Left renal cortex interstitium (tissue), 4 donors: Measurements from ENCODE around the gene IL21. TPM values are rescaled to one million over a fixed set of nuclear protein-coding genes. Genes with fewer than 3 reads are reported as not detected.
"Not testable (repeated sequence)": the region's sequence is repeated elsewhere in the genome, so short reads cannot be mapped to it uniquely, and the experiment has no call there.

Experiments used
- DNase-seq, 4 donors: peaks; one replicate each; pipeline ENCODE4 v3.0.0-alpha.2; 2013; ENCODE audit warnings: low read depth in 4 of 4, low spot score in 2 of 4, missing footprints in 1 of 4
- polyA plus RNA-seq, 4 donors: library from polyadenylated mRNA; unstranded; fragments of 120-200 nt; gene quantifications; one replicate each; pipeline ENCODE4 v1.2.1, GENCODE V29; 2013; ENCODE audit not compliant: insufficient read length in 4 of 4

IL21 gene
- not detected for polyA plus RNA-seq

DNA sequence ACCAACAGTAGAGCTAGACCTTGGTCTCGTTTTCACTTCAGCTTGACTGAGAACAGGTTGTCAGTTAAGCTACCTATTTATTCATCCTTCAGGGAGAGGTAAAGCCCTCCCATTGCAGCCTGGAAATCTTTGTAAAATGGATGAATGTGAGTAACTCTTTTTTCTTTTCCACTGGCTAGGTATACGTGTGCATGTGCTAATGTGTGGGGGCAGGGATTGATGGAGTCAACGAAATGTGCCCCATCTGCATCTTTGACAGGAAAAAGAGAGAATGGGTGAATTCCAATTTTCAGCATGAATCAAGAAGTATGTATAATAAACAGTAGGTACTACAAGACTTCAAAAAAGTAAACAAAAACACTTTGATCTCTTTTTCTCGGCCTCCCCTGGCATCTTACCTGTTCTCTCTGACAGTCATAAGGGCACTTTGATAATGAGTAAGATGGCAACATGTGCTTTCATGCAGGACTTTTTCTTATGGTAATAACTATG lies at the start of gene IL21:
IL21 (minus strand) TSS at position 51 of the 492 bp plus-strand sequence. CDS start 55 bp downstream, outside the sequence.
- no peak for DNase-seq

DNA sequence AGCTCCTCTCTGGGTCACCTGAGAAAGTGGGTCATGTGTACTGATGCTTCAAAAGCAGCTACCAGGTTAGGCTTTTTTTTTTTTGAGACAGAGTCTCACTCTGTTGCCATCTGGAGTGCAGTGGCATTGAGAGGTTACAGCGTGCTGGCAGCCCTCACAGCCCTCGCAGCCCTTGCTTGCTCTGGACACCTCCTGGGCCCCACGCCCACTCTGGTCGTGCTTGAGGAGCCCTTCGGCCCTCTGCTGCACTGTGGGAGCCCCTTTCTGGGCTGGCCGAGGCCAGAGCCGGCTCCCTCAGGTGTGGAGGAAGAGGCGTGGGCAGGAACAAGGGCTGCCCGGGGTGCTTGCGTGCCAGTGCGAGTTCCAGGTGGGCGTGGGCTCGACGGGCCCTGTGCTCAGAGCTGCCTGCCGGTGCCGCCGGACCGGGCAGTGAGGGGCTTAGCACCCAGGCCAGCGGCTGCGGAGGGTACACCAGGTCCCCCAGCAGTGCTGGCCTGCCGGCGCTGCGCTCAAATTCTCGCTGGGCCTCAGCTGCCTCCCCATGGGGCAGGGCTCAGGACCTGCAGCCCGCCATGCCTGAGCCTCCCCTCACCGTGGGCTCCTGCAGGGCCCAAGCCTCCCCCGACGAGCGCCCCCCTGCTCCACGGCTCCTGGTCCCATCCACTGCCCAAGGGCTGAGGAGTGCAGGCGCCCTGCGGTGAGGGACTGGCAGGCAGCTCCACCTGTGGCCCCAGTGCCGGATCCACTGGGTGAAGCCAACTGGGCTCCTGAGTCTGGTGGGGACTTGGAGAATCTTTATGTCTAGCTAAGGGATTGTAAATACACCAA lies 49.3 kb upstream of the IL21 start:
- no peak for DNase-seq

DNA sequence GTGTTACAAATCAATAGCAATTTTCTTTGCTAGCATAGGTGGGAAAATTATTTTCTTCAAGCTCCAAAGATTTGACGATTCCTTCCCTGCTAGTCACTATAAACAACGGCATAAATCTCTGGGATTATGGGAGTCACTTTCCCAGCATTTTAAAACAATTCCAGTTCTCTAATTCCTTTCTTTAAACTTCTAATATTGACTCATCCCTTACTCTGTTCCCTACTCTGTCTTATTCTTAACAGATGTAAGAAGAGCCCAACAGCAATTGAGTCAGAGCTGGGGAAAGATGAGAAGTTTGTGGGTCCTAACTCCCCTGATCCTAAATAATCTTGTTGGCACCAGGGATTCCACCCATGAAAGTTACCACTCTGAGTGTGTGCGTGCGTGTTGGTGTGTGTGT lies 47.4 kb upstream of the IL21 start:
- DNase-seq, result no peak

DNA sequence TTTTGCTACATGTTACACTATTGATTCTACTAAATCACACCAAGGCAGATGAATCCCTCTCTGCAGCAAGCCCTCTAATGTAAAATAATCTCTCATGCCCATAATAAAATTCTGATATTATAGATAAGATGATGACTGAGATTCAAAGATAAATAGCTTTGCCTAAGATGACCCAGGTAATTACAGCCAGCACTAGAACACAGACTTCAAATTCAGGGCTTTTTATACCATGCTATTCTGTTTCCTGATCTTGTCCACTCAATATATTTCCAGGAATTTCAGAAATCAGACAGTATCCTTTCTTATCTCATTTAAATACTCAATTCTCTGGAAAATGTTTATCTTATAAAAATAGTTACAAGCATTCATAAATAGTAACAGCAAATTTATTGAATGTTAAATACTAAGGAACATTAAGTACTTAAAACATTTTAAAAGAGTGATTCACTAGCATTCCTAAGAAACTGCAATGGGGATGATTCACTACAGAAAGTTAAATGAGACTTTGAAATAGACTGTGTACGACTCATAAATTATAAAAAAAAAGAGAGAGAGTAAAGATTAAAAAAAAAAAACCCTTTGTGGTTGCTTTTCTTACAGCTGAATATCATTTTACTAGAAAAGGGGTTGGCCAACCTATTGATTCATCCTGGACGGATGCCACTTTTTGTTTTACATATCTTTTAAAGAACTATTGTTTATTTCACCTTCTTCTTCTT lies 45.8 kb upstream of the IL21 start:
- no peak for DNase-seq

DNA sequence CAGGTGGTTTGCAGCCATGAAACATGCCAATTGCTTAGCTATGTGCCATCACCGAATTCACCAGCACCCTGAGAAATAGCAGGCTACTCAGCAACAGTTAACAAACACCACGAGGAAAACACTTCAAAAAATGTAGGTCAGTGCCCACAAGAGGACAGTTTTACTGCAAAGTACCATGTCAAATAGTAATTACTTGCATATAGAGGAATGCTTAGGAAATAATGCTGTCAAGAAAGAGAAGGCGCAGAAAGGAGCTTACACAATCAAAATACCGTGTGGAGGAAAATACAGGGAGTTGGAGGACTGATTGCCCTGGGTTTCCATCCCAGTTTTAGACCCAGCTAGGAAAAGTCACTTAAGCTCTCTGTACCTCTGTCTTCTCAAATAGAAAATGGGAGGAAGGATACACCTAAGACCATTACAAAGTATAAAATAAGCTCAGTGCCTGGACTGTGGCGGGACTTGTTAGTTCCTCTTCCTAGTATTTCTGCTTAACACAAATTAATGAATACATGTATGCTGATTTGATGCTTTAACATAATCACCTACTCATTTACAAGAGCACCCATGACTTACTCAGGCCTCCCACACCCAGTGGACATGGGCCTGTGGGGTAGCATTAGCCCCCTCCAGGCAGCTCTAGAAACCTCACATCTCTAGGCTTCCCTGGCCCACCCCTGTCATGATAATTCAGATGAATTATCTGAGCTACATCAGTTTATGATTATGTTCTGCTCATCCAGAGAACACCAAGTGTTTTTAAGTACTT lies 44.5 kb upstream of the IL21 start:
- DNase-seq, result no peak

DNA sequence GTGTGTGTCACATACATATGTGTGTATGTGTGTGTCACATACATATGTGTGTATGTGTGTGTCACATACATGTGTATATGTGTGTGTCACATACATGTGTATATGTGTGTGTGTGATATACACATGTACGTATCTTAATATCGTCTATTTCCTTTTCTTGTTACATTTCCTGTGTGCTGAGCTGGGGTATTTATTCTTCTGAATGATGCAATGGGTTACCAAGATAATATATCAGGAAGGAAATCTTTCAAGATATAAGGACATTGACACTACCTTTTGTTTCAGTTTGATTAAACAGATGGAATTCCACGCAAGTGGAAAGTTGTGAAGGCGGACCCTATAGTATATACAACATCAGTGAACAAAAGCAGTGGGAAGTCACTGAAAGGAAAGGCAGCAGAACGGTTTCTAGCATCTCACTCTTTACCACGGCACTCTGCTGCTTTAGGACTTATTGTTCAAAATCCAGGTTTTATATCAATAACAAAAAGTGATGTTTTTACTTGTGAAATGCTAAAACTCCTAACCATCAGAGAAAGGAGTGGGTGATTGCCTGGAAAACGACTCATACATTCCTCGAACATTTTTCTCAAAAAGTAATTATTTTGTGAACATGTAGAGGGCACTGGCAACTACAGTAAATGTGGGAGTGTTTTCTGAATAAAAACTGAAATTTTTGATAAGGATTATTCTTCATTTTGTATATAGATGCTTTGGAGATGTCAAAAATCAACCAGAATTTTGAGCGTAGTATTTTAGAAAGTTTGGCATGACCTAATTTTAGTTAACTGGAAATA lies 43.1 kb upstream of the IL21 start:
- no peak for DNase-seq

DNA sequence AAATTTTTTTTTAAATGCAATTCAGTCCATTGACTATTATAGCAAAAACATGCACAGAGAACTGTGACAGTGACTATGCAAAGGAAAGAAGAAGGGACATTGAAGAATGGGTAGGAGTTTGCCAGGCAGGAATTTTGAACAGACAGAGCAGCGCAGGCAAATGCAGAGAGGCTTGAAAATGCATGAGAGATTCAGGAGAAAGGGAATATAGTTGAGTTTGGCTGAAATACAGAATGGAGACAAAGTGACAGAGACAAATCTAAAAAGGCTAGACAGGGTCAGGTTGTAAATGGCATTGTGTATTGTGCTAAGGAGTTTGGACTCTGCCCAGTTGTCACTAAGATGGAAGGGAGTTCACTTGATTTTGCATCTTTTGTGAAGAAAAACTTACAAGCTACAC lies 42.4 kb upstream of the IL21 start:
- DNase-seq, result no peak

DNA sequence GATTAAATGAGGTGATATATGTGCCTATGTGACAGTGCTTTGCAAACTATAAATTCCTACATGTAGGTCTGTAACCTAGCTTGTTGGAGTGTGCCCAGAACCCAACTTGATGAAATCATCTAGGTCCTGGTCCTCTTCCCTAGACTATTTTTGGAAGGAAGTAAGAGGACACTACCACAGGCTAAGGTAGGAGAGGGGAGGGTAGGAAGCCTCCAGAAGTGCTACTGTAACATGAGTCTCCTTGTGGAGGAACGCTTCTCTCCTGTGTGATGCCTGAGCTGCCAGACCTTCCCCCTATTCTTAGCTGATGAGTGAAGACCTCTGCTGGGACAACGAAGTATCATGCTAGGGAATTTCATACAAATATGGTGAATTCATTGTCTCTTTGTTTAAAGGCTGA lies 41.8 kb upstream of the IL21 start:
- no peak for DNase-seq

DNA sequence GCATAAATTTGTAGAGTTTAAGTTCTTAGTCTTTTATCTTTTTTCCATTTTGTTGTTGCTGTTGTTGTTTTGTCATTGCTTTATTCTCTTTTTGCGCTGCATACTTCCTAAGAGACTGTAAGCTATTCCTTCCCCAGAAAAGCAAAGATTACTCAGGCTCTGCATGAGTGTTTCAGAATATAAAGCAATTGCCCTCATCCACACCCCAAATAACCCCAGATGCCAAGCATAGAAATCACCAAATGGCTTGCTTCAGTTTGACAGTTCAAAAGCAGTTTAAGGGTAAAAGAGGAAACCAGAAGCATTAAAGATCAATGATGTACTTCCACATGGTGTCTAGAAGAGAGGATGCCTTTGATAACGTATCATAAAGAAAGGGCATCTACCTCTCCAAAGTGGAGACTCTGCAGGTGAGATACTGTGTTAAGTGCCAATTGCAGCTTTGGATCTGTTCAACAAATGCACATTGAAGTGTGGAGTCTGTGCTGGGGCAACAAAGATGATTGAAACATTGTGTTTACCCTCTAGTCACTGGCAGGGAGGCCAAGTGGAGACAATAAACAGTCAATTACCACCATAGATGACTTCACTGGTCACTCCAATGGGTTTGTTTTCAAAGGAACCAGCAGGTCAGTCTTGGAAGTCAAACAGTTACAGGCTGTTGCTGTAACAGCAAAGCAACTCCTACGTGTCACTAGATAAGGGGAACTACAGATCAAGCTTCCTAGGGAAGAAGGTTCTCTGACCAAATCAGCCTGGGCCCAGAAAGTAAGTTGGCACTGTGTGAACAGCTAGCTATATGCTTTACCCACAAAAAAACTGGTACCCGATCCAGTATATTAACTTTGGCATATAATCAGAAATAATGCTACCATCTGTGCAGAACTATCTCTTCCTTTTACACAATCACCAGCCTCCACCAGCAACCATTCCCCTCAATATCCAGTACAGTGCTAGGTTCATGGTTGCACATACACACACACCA lies 40.6 kb upstream of the IL21 start:
- DNase-seq, result no peak

DNA sequence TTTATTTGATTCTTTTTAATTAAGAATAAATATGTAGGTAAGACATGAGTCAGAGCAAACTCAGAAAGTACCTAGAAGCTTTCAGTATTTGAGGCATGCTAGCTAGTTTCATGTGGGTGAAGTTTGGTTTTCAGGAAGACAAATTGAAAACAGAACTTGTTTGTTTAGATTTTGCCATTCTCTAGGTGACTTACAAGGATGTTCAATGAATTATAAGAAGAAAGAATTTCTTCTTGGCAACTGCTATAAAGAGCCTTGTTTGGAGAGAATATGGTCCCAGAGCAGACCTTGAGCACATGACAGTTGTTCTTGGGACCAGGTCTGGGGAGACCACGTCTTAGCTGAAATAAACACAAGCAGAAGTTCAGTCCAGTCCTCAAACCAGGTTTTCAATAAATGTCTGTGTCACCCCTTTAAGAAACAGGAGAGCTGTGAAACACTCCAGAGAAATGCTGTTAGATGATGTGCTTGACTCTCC lies 38.0 kb upstream of the IL21 start:
- no peak for DNase-seq

DNA sequence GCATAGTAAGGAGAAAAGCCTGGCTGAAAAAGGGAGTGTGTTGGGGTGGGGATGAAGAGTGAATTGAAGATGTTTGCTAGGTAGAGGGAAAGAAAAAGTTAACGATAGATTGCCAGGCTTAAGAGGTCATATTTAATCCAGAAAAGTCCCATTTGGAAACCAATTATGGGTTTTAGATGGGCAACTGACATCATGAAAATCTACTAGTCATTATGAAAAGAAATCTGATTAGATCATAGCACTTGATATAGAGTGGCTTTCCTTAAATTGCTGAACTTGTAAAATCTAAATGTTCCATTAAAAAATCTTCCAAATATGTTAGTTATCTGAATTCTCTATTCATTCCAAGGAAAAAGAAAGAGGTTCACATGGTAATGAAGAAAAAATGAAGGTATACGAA lies 37.5 kb upstream of the IL21 start:
- DNase-seq, result no peak

DNA sequence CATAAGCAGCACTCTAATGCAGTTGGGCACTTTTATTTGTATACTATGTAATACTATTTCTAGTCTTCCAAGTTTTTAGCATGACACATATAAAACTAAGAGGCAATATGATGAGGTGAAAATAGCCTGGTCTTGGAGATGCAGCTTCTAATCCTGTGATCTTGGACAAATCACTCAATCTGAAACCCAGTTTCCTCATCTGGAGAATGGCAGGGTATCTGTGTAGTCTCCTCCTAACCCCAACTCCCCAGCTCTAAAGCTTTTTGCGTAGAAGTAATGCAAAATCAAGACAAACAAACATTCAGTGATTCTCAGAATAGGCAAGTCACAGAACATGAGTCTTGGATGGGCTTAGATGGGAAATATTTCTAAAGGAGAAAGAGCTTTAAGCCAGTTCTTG lies 36.7 kb upstream of the IL21 start:
- no peak for DNase-seq

DNA sequence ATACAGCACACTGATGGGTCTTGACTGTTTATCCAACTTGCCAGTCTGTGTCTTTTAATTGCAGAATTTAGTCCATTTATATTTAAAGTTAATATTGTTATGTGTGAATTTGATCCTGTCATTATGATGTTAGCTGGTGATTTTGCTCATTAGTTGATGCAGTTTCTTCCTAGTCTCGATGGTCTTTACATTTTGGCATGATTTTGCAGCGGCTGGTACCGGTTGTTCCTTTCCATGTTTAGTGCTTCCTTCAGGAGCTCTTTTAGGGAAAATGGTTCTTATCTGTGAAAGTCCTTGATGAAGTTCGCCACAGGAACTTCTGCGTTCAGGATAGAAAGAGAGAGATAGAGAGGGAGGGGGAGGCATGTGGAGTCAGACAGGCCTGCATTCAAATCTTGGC lies 35.7 kb upstream of the IL21 start:
- not testable (repeated sequence) for DNase-seq

DNA sequence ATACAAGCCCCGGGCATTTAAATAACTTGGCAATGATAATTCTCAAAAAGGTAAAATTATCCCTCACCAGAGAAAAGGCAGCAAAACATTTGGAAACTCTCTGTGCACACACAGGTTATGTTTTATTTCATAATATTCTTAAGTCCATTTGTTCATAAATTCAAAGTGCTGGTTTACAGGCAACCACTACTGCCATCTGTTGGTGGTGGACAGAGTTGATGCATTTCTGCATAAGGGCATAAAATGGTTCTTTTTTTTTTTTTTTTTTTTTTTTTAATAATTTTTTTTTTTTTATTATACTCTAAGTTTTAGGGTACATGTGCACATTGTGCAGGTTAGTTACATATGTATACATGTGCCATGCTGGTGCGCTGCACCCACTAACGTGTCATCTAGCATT lies 31.5 kb upstream of the IL21 start:
- no peak for DNase-seq

DNA sequence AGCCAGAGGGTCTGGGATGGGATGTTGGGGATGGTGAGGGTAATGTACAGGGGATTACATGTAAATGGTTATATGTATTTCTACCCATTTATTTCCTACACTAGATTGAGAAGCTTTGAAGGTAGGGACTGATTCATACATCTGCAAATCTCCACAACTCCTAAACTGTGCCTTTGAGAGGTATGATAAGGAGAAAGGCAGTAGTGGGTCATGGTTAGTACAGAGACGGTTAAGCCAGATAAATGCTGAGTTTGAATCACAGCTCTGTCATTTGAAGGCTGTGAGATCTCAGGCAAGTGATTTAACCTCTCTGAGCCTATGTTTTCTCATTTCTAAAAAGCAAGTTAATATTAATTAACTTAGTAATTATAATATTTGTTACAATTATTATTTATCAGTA lies 29.3 kb upstream of the IL21 start:
- DNase-seq, result no peak

DNA sequence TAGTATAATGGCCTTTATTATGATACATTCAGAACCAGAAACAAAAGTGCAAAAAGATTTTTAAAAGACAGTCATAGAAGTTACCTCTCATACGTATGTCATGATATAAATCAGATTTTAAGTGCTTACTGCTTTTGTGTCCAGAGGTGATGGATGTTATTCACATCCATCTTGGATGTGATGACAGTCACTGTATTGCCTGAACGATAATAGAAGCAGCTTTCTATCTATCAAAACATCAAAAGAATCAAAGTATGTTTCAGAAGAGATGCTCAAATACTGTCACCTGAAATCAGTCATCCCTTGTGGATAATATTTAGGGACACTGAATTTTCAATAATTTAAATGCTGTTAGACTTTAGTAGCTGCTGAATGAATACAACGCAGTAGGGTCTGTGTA lies 26.8 kb upstream of the IL21 start:
- no peak for DNase-seq

DNA sequence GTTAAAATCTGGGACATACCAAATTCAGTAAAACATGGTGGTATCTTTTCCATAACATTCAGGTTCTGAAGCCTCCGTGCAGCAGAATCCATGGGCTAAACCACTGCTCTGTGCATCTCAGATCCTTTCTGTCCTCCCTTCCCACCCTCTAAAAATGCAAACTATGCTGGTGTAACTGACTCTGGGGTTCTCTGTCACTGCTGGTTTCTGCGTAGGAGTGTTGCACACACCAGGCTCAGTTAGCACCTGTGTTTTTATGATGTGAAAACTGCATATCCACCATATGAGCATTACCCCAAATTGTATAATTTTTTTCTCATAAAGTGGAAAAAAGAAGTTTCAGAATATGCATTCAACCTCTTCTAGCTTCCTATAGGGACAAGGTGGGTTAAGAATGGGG lies 22.4 kb upstream of the IL21 start:
- no peak for DNase-seq

DNA sequence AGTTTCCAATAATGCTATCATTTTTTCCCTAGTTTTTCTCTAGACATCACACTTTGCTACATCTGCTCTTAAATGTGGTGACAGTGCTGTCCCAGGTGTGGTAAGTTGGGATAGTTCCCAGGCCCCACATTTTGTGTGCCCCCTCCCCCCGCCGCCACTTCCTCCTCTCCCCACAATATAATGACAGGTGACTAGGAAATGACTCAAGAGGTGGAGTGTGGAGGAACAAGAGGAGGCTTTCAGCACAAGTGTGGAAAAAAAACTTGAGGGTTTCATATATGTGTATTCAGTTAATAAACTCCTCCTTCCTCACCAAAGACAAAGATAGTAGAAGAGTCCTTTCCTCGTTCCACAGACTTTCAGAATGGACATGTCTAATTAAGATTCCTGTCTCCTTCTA lies 18.3 kb upstream of the IL21 start:
- no peak for DNase-seq

DNA sequence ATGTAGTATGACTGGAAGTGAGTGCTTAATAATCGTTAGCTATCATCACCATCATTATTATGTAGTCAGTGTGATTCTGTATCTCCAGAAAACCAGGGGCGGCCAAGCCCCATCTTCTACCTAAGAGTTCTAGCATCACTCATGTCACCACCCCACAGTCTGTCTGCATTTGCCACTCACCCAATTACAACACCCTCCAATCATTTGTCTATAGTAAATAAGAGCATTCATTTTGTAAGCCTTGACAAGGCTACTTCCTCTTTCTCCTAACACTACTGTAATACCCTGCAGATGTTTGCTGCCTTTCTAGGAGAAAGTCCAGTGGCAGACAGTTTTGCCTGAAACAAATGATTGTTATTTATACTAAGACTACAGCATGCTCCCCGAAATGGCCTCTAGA lies 15.8 kb upstream of the IL21 start:
- DNase-seq, result no peak
